IPS-18c (cell line): Measurements from ENCODE around the gene HPS1.
A peak's percentile ranks its signal among the peaks of the same experiment; 100 is the strongest.

Experiments used
- H3K4me3 ChIP-seq: 2 replicates; pipeline ENCODE4 v1.7.0; 2013; ENCODE audit warnings: low read depth, mild to moderate bottlenecking, low read length, moderate library complexity; ENCODE audit not compliant: insufficient read depth
- H3K9me3 ChIP-seq: one replicate; pipeline ENCODE4 v1.6.1; 2013; ENCODE audit warnings: mild to moderate bottlenecking, low read length, moderate library complexity; ENCODE audit not compliant: control insufficient read depth, insufficient read depth

Gene HPS1

GRCh38 chr10:98446661-98447221 lies at the start of gene HPS1:
Gene HPS1 (minus strand): TSS chr10:98446935. CDS start chr10:98443240, 3,695 bp downstream.
- peak within 1 kb of the TSS; percentile 94 for H3K4me3 ChIP-seq
- no peaks in the 10 kb centered on the region for H3K9me3 ChIP-seq

- H3K4me3 ChIP-seq, result no peak overlapping the region
- H3K9me3 ChIP-seq, result peaks cover 2% of the 10 kb centered on the region
These were observed 46.0 kb upstream of the HPS1 start for GRCh38 chr10:98492763-98493162.

- Histone ChIP-seq H3K4me3 (no peak overlapping the region), H3K9me3 (no peaks in the 10 kb centered on the region)
These were observed 43.1 kb upstream of the HPS1 start for GRCh38 chr10:98489561-98490481.

GRCh38 chr10:98488669-98489430 lies 42.1 kb upstream of the HPS1 start:
- no peaks in the 10 kb centered on the region for H3K9me3 ChIP-seq
- H3K4me3 ChIP-seq, result no peak overlapping the region

GRCh38 chr10:98487649-98488048 lies 40.9 kb upstream of the HPS1 start:
- no peaks in the 10 kb centered on the region for H3K9me3 ChIP-seq
- no peak overlapping the region for H3K4me3 ChIP-seq

- Histone ChIP-seq H3K4me3 (no peak overlapping the region), H3K9me3 (no peaks in the 10 kb centered on the region)
These were observed 39.7 kb upstream of the HPS1 start for GRCh38 chr10:98486421-98486820.

- no peaks in the 10 kb centered on the region for H3K9me3 ChIP-seq
These were observed 39.2 kb upstream of the HPS1 start for GRCh38 chr10:98485959-98486358.

GRCh38 chr10:98483658-98484057 lies 36.9 kb upstream of the HPS1 start:
- Histone ChIP-seq H3K9me3 (peaks cover 3% of the 10 kb centered on the region), H3K4me3 (no peak overlapping the region)

More at GRCh38 chr10:98485959-98486358, 39.2 kb upstream of the HPS1 start:
- H3K4me3 ChIP-seq, result no peak overlapping the region

GRCh38 chr10:98482096-98482495 lies 35.4 kb upstream of the HPS1 start:
- Histone ChIP-seq H3K9me3 (peaks cover 3% of the 10 kb centered on the region), H3K4me3 (no peak overlapping the region)

- peaks cover 3% of the 10 kb centered on the region for H3K9me3 ChIP-seq
- H3K4me3 ChIP-seq, result no peak overlapping the region
These were observed 34.7 kb upstream of the HPS1 start for GRCh38 chr10:98481404-98481945.

GRCh38 chr10:98478430-98479222 lies 31.9 kb upstream of the HPS1 start:
- H3K4me3 ChIP-seq, result no peak overlapping the region

GRCh38 chr10:98477861-98478260 lies 31.1 kb upstream of the HPS1 start:
- H3K4me3 ChIP-seq, result no peak overlapping the region
- peaks cover 3% of the 10 kb centered on the region for H3K9me3 ChIP-seq

More at GRCh38 chr10:98478430-98479222, 31.9 kb upstream of the HPS1 start:
- H3K9me3 ChIP-seq, result peaks cover 3% of the 10 kb centered on the region

- Histone ChIP-seq H3K9me3 (peaks cover 3% of the 10 kb centered on the region), H3K4me3 (no peak overlapping the region)
These were observed 27.9 kb upstream of the HPS1 start for GRCh38 chr10:98474628-98475027.

- H3K4me3 ChIP-seq, result no peak overlapping the region
- no peaks in the 10 kb centered on the region for H3K9me3 ChIP-seq
These were observed 25.5 kb upstream of the HPS1 start for GRCh38 chr10:98472196-98472595.

GRCh38 chr10:98470850-98471249 lies 24.1 kb upstream of the HPS1 start:
- Histone ChIP-seq H3K9me3 (no peaks in the 10 kb centered on the region), H3K4me3 (no peak overlapping the region)

- no peak overlapping the region for H3K4me3 ChIP-seq
- no peaks in the 10 kb centered on the region for H3K9me3 ChIP-seq
These were observed 22.5 kb upstream of the HPS1 start for GRCh38 chr10:98469001-98469931.
